Upper lobe of left lung (tissue), 4 donors: Measurements from ENCODE around the gene WDR46.

ENCODE experiments used
- CTCF ChIP-seq, 6 experiments: fragments of 450-650 bp in 4 of 6; fragments of 200-600 bp in 2 of 6; sonication (generic) in 2 of 6; IDR thresholded peaks; one replicate each; pipeline ENCODE4 v1.5.1; 2016 to 2019; ENCODE audit warnings: antibody characterized with exemption in 6 of 6
- POLR2A ChIP-seq, 4 donors: fragments of 450-650 bp; IDR thresholded peaks; one replicate each; pipeline ENCODE4 v1.5.1; 2016 to 2017; ENCODE audit warnings: antibody characterized with exemption in 4 of 4, mild to moderate bottlenecking in 2 of 4
- POLR2AphosphoS5 ChIP-seq, 2 donors: sonication (generic); formaldehyde crosslinking; IDR thresholded peaks; one replicate each; pipeline ENCODE4 v1.5.1; 2017; ENCODE audit warnings: antibody characterized with exemption in 2 of 2

GRCh38 chr6:33248643-33248931 is 40.5 kb downstream of the WDR46 start:
- TF ChIP-seq CTCF (IDR thresholded peaks at IDR 0.05) (peak in 1 of 6 experiments; percentile 13), POLR2AphosphoS5 (IDR thresholded peaks at IDR 0.05) (no peak), POLR2A (IDR thresholded peaks at IDR 0.05) (no peak)
